HepG2 (cell line): ENCODE data around the gene CD320. TPM values are rescaled to one million over a fixed set of nuclear protein-coding genes. Genes with fewer than 3 reads are reported as not detected.

ENCODE experiments used
- ARID4A ChIP-seq: sonication (generic); formaldehyde crosslinking; IDR thresholded peaks from 2 replicates; pipeline ENCODE4 v1.5.0; 2020; ENCODE audit warnings: mild to moderate bottlenecking, missing genetic modification reagents, borderline replicate concordance
- CEBPB ChIP-seq: IDR thresholded peaks from 2 replicates; pipeline ENCODE4 v1.6.1; 2011; ENCODE audit warnings: low read depth, low read length, improper control_type of control experiment, borderline replicate concordance
- GATAD2A ChIP-seq: IDR thresholded peaks from 2 replicates; pipeline ENCODE4 v1.6.1; 2016
- GLI4 ChIP-seq: sonication (generic); formaldehyde crosslinking; IDR thresholded peaks from 2 replicates; pipeline ENCODE4 v1.5.1; 2020; ENCODE audit warnings: missing genetic modification reagents, mild to moderate bottlenecking, moderate library complexity, borderline replicate concordance
- MTA1 ChIP-seq: sonication (generic); formaldehyde crosslinking; IDR thresholded peaks from 2 replicates; pipeline ENCODE4 v1.4.0; 2020; ENCODE audit warnings: missing genetic modification reagents, mild to moderate bottlenecking, borderline replicate concordance
- PATZ1 ChIP-seq: sonication (generic); formaldehyde crosslinking; IDR thresholded peaks from 2 replicates; pipeline ENCODE4 v1.4.0; 2020; ENCODE audit warnings: missing genetic modification reagents
- PCBP2 ChIP-seq: fragments of 200-400 bp; formaldehyde crosslinking; optimal IDR thresholded peaks from 2 replicates; pipeline ENCODE3; 2018; ENCODE audit warnings: low read length, low read depth; ENCODE audit not compliant: poor library complexity, severe bottlenecking
- SAP130 ChIP-seq: IDR thresholded peaks from 2 replicates; pipeline ENCODE4 v1.6.1; 2016; ENCODE audit warnings: low read depth
- STAG1 ChIP-seq: sonication (generic); formaldehyde crosslinking; IDR thresholded peaks from 2 replicates; pipeline ENCODE4 v1.4.0; 2020; ENCODE audit warnings: missing genetic modification reagents
- TFAP4 ChIP-seq: sonication (generic); IDR thresholded peaks from 2 replicates; pipeline ENCODE4 v1.6.1; 2016; ENCODE audit warnings: low read depth, borderline replicate concordance
- THAP7 ChIP-seq: sonication (generic); formaldehyde crosslinking; IDR thresholded peaks from 2 replicates; pipeline ENCODE4 v1.8.1; 2023; ENCODE audit warnings: mild to moderate bottlenecking, missing genetic modification reagents
- ZNF501 ChIP-seq: sonication (generic); formaldehyde crosslinking; IDR thresholded peaks from 2 replicates; pipeline ENCODE4 v1.5.1; 2020; ENCODE audit warnings: mild to moderate bottlenecking, moderate library complexity, missing genetic modification reagents
- ZNF687 ChIP-seq: sonication (generic); formaldehyde crosslinking; IDR thresholded peaks from 2 replicates; pipeline ENCODE4 v1.5.1; 2020; ENCODE audit warnings: mild to moderate bottlenecking, missing genetic modification reagents, moderate library complexity
- polyA plus RNA-seq, 8 experiments: library from polyadenylated mRNA; depleted of rRNA in 3 of 8; stranded (reverse) in 7 of 8; unstranded in 1 of 8; fragments of >200 nt; fragmentation: Illumina TruSeq in 4 of 8; extraction: Trizol in 4 of 8; gene quantifications; 2 replicates each; pipeline versions ENCODE4 v1.2.1 to v1.2.3, GENCODE V29; 2011 to 2016; ENCODE audit warnings: low read depth in 4 of 8, missing spikeins in 1 of 8, mixed read lengths in 1 of 8; ENCODE audit not compliant: insufficient read depth in 1 of 8
- total RNA-seq, 5 experiments: library from RNA; depleted of rRNA; stranded (reverse); fragments of >200 nt; fragmentation: Illumina TruSeq; extraction: Trizol; gene quantifications; 2 replicates each; pipeline ENCODE4 v1.2.3, GENCODE V29; 2016; ENCODE audit warnings: low read depth in 1 of 5
- TF ChIP-seq, protein P1 (sequence below): sonication (generic); formaldehyde crosslinking; IDR thresholded peaks from 2 replicates; pipeline ENCODE4 v1.8.1; 2023; ENCODE audit warnings: missing genetic modification reagents, inconsistent platforms, borderline replicate concordance

The CD320 gene
- total and polyA plus RNA-seq, 2 of the 13 experiments (the other 11 are each of a cell fraction or from before 2014, with no cell fraction given) = 83.1 to 99.9 TPM

- TF ChIP-seq THAP7 (CRISPR knock-in tag) = no peak
- TF ChIP-seq ZNF501 (CRISPR knock-in tag) = 0 out of 2 replicates have a peak, but pooled peaks have one; percentile 20
- peak; percentile 70; the same call in 1 of the 2 replicates for TF ChIP-seq MTA1
- peak; percentile 41; the same call in 1 of the 2 replicates for TF ChIP-seq ARID4A (CRISPR knock-in tag)
- peak; percentile 58; the same call in 1 of the 2 replicates for TF ChIP-seq CEBPB
- TF ChIP-seq, protein P1, sequence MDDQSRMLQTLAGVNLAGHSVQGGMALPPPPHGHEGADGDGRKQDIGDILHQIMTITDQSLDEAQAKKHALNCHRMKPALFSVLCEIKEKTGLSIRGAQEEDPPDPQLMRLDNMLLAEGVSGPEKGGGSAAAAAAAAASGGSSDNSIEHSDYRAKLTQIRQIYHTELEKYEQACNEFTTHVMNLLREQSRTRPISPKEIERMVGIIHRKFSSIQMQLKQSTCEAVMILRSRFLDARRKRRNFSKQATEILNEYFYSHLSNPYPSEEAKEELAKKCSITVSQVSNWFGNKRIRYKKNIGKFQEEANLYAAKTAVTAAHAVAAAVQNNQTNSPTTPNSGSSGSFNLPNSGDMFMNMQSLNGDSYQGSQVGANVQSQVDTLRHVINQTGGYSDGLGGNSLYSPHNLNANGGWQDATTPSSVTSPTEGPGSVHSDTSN (CRISPR knock-in tag) = no peak
- TF ChIP-seq ZNF687 = peak; percentile 57
- no peak for TF ChIP-seq GLI4 (CRISPR knock-in tag)
- no peak for TF ChIP-seq PCBP2
- TF ChIP-seq PATZ1 = peak; percentile 57
- peak; percentile 25; the same call in 1 of the 2 replicates for TF ChIP-seq STAG1 (CRISPR knock-in tag)
- 0 out of 2 replicates have a peak, but pooled peaks have one; percentile 18 for TF ChIP-seq SAP130 (CRISPR knock-in tag)
- TF ChIP-seq GATAD2A = peak; percentile 39
- peak; percentile 88 for TF ChIP-seq TFAP4
These were observed 32.4 kb upstream of the CD320 start (continued) for GRCh38 chr19:8340341-8341096.
